HL-60 (cell line): ENCODE measurements around the gene KLF5.
"Not testable (repeated sequence)": the region's sequence is repeated elsewhere in the genome, so short reads cannot be mapped to it uniquely, and the experiment has no call there.

Experiments
- DNase-seq, 2 experiments: peaks; one replicate each; pipeline ENCODE4 v3.0.0-alpha.2; 2010 to 2020; ENCODE audit warnings: low read depth in 1 of 2, low spot score in 1 of 2
- H3K27ac ChIP-seq: fragments of 250-450 bp; sonication (Bioruptor Pico); replicated peaks from 2 replicates; pipeline ENCODE4 v1.5.1; 2020; ENCODE audit warnings: mild to moderate bottlenecking, moderate library complexity
- H3K27me3 ChIP-seq: fragments of 250-450 bp; sonication (Bioruptor Pico); 2 replicates; pipeline ENCODE4 v1.5.1; 2021; ENCODE audit warnings: mild to moderate bottlenecking, moderate library complexity; ENCODE audit not compliant: insufficient read depth, poor library complexity, severe bottlenecking
- H3K4me3 ChIP-seq: replicated peaks from 2 replicates; pipeline ENCODE4 v1.5.1; 2011; ENCODE audit warnings: mild to moderate bottlenecking, control low read depth, low read length; ENCODE audit not compliant: insufficient read depth
- GABPA ChIP-seq: IDR thresholded peaks from 2 replicates; pipeline ENCODE4 v1.6.1; 2012; ENCODE audit warnings: low read depth
- POLR2AphosphoS5 ChIP-seq: IDR thresholded peaks from 2 replicates; pipeline ENCODE4 v1.6.1; 2012; ENCODE audit warnings: low read depth
- SPI1 ChIP-seq: IDR thresholded peaks from 2 replicates; pipeline ENCODE4 v1.6.1; 2012; ENCODE audit warnings: low read depth, mild to moderate bottlenecking, borderline replicate concordance
- TF ChIP-seq, protein P1 (sequence below): IDR thresholded peaks from 2 replicates; pipeline ENCODE4 v1.6.1; 2012; ENCODE audit warnings: low read depth; ENCODE audit not compliant: insufficient replicate concordance
- TF ChIP-seq, protein P2 (sequence below): IDR thresholded peaks from one replicate; pipeline ENCODE4 v1.5.1; 2011; ENCODE audit warnings: low read length, control low read depth, inconsistent platforms; ENCODE audit not compliant: insufficient read depth

The KLF5 gene

DNA sequence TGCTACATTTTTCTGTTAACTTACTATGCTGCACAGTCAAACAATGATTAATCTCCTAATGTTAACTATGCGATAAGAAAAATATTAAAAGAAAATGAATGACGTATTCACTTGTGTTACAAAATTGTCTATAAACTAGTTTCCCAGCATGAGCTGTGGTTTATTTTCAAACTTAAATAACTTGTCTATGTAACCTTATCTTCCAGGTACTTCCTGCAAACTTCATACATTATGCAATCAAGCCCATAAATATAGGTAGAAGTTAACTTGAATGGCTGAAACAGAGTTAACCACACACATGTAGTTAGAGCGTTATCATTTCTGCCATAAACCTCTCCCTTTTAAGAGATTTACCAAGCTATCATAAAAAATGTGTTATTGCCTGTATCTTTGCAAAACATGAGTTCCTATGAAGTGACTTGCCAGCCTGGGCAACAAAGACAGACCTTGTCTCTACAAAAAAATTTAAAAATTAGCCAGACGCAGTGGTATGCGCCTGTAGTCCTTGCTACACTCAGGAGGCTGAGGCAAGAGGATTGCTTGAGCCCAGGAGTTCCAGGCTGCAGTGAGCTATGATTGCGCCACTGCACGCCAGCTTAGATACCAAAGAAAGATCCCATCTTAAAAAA is 17.7 kb upstream of the KLF5 start:
- peak overlapping the region; percentile 62 for H3K27ac ChIP-seq
- H3K4me3 ChIP-seq: no peak overlapping the region
- TF ChIP-seq SPI1 (no peak), GABPA (no peak), POLR2AphosphoS5 (no peak)
- TF ChIP-seq, protein P1, sequence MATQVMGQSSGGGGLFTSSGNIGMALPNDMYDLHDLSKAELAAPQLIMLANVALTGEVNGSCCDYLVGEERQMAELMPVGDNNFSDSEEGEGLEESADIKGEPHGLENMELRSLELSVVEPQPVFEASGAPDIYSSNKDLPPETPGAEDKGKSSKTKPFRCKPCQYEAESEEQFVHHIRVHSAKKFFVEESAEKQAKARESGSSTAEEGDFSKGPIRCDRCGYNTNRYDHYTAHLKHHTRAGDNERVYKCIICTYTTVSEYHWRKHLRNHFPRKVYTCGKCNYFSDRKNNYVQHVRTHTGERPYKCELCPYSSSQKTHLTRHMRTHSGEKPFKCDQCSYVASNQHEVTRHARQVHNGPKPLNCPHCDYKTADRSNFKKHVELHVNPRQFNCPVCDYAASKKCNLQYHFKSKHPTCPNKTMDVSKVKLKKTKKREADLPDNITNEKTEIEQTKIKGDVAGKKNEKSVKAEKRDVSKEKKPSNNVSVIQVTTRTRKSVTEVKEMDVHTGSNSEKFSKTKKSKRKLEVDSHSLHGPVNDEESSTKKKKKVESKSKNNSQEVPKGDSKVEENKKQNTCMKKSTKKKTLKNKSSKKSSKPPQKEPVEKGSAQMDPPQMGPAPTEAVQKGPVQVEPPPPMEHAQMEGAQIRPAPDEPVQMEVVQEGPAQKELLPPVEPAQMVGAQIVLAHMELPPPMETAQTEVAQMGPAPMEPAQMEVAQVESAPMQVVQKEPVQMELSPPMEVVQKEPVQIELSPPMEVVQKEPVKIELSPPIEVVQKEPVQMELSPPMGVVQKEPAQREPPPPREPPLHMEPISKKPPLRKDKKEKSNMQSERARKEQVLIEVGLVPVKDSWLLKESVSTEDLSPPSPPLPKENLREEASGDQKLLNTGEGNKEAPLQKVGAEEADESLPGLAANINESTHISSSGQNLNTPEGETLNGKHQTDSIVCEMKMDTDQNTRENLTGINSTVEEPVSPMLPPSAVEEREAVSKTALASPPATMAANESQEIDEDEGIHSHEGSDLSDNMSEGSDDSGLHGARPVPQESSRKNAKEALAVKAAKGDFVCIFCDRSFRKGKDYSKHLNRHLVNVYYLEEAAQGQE: no peak
- TF ChIP-seq, protein P2, sequence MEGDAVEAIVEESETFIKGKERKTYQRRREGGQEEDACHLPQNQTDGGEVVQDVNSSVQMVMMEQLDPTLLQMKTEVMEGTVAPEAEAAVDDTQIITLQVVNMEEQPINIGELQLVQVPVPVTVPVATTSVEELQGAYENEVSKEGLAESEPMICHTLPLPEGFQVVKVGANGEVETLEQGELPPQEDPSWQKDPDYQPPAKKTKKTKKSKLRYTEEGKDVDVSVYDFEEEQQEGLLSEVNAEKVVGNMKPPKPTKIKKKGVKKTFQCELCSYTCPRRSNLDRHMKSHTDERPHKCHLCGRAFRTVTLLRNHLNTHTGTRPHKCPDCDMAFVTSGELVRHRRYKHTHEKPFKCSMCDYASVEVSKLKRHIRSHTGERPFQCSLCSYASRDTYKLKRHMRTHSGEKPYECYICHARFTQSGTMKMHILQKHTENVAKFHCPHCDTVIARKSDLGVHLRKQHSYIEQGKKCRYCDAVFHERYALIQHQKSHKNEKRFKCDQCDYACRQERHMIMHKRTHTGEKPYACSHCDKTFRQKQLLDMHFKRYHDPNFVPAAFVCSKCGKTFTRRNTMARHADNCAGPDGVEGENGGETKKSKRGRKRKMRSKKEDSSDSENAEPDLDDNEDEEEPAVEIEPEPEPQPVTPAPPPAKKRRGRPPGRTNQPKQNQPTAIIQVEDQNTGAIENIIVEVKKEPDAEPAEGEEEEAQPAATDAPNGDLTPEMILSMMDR: no peak
- peak in 1 of 2 experiments; percentile 88 for DNase-seq
- no peaks in the 10 kb centered on the region for H3K27me3 ChIP-seq

DNA sequence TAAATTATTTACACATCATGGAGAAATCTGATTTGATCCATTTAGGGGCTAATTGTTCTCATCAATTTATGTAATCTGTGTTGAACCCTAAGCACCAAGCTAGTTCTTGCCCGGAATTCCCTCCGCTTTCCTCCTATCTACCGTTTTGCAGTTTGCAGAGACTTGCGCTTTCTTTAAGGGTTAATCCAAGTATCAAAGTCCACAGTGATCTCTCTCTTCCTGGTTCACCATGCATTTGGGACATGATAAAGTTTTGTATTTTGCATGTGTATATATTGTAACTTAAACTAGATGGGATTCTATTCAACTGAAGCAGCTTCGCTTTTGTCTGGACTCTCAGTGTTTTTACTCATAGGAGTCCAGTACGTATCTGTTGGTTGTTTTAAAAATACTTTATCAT is 13.8 kb upstream of the KLF5 start:
- TF ChIP-seq, protein P1: no peak
- TF ChIP-seq SPI1 (no peak), GABPA (no peak)
- TF ChIP-seq, protein P2: no peak
- no peak for DNase-seq
- Histone ChIP-seq H3K4me3 (no peak overlapping the region), H3K27me3 (no peaks in the 10 kb centered on the region), H3K27ac (no peak overlapping the region)

DNA sequence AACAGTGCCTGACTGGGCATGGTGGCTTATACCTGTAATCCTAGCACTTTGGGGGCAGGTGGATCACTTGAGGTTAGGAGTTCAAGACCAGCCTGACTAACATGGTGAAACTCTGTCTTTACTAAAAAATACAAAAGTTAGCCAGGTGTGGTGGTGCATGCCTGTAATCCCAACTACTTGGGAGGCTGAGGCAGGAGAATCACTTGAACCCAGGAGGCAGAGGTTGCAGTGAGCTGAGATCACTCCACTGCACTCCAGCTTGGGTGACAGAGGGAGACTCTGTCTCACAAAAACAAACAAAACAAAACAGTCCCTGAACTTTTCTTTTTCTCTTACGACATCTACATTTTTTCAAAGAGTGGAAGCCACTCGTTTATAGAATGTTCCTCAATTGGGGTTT is 10.2 kb upstream of the KLF5 start:
- not testable (repeated sequence) for H3K27ac ChIP-seq, H3K27me3 ChIP-seq, H3K4me3 ChIP-seq, DNase-seq

DNA sequence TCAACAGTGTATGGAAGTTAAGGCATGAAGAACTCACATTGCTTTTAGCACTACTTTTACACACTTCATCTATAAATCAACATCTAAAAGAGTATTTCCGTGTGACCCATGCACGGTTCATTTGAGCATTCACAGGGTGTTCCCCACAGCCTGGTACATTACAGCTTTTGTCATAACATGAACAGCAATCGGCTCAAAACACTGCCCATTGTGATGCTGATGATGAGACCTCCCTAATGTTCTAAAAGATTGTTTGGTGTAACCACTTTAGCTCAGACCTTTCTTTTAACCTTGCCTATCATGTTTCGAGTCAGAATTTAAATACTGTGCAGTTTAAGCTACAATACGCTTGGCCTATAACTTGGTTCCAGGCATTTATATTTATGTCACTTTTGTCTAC is 4.1 kb upstream of the KLF5 start:
- H3K27ac ChIP-seq: no peak overlapping the region
- no peak overlapping the region for H3K4me3 ChIP-seq
- peaks cover 7% of the 10 kb centered on the region for H3K27me3 ChIP-seq
- TF ChIP-seq, protein P1: no peak
- no peak for TF ChIP-seq SPI1
- TF ChIP-seq GABPA: no peak
- no peak for TF ChIP-seq POLR2AphosphoS5
- TF ChIP-seq, protein P2: no peak
- no peak for DNase-seq
